CD4-positive, CD25-positive, alpha-beta regulatory T cell (primary cell): ENCODE results near the gene GPR68. TPM values are rescaled to one million over a fixed set of nuclear protein-coding genes. Genes with fewer than 3 reads are reported as not detected.

Experiments
- ATAC-seq, 2 donors: fragments of 150-1000 bp; cut with Tn5 transposase; one replicate each; pipeline ENCODE4 v1.10.0; 2021; ENCODE audit warnings: low read depth in 2 of 2, moderate number of reproducible peaks in 2 of 2, moderate library complexity in 1 of 2
- DNase-seq, 3 donors: peaks; one replicate each; pipeline versions ENCODE4 v3.0.0 to v3.0.0-alpha.2; 2012 to 2022; ENCODE audit warnings: mixed read lengths in 1 of 3
- H3K27ac ChIP-seq: one replicate; pipeline ENCODE4 v1.7.0; 2013; ENCODE audit warnings: mild to moderate bottlenecking, low read length; ENCODE audit not compliant: insufficient read depth, poor library complexity, severe bottlenecking
- H3K27me3 ChIP-seq: one replicate; pipeline ENCODE4 v1.7.0; 2013; ENCODE audit warnings: low read length; ENCODE audit not compliant: control insufficient read depth, insufficient read depth
- H3K36me3 ChIP-seq: one replicate; pipeline ENCODE4 v1.7.0; 2013; ENCODE audit warnings: mild to moderate bottlenecking, low read length, moderate library complexity; ENCODE audit not compliant: control insufficient read depth, insufficient read depth
- H3K4me1 ChIP-seq: 2 replicates; pipeline ENCODE4 v1.7.0; 2013; ENCODE audit warnings: mild to moderate bottlenecking, low read length; ENCODE audit not compliant: insufficient read depth, control insufficient read depth, poor library complexity, severe bottlenecking
- H3K4me3 ChIP-seq: one replicate; pipeline ENCODE4 v1.7.0; 2013; ENCODE audit warnings: low read depth, mild to moderate bottlenecking, low read length, moderate library complexity
- H3K9me3 ChIP-seq, 2 experiments: 1 replicate in 1 of 2; 2 replicates in 1 of 2; pipeline ENCODE4 v1.7.0; 2013; ENCODE audit warnings: low read length in 2 of 2, mild to moderate bottlenecking in 1 of 2, moderate library complexity in 1 of 2; ENCODE audit not compliant: control insufficient read depth in 2 of 2
- H3K27ac Mint-ChIP-seq, 3 donors: one replicate each; pipeline ENCODE4 v1.8.0; 2020 to 2022; ENCODE audit warnings: mild to moderate bottlenecking in 3 of 3, mixed read lengths in 3 of 3, moderate library complexity in 2 of 3
- H3K27me3 Mint-ChIP-seq: one replicate; pipeline ENCODE4 v1.8.0; 2022; ENCODE audit warnings: mild to moderate bottlenecking, mixed read lengths
- H3K36me3 Mint-ChIP-seq: one replicate; pipeline ENCODE4 v1.8.0; 2020; ENCODE audit warnings: mixed read lengths
- H3K4me1 Mint-ChIP-seq, 4 donors: one replicate each; pipeline ENCODE4 v1.8.0; 2020 to 2022; ENCODE audit warnings: mixed read lengths in 4 of 4, mild to moderate bottlenecking in 1 of 4
- H3K4me3 Mint-ChIP-seq, 4 donors: one replicate each; pipeline ENCODE4 v1.8.0; 2020 to 2022; ENCODE audit warnings: mild to moderate bottlenecking in 4 of 4, mixed read lengths in 4 of 4, moderate library complexity in 3 of 4
- H3K9me3 Mint-ChIP-seq, 7 donors: one replicate each; pipeline ENCODE4 v1.8.0; 2020 to 2022; ENCODE audit warnings: mixed read lengths in 7 of 7, mild to moderate bottlenecking in 3 of 7, moderate library complexity in 2 of 7
- polyA plus RNA-seq, 4 donors: library from polyadenylated mRNA; unstranded; fragments of 300-500 nt; fragmentation: Illumina TruSeq; gene quantifications; one replicate each; pipeline ENCODE4 v1.2.3, GENCODE V29; 2021
- total RNA-seq: library from RNA; stranded (reverse); gene quantifications from one replicate; pipeline ENCODE4 v1.2.3, GENCODE V29; 2022

The GPR68 gene, protein sequence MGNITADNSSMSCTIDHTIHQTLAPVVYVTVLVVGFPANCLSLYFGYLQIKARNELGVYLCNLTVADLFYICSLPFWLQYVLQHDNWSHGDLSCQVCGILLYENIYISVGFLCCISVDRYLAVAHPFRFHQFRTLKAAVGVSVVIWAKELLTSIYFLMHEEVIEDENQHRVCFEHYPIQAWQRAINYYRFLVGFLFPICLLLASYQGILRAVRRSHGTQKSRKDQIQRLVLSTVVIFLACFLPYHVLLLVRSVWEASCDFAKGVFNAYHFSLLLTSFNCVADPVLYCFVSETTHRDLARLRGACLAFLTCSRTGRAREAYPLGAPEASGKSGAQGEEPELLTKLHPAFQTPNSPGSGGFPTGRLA
- 18.8 TPM for total RNA-seq
- 10 to 100 TPM in 2 of 4 donors, 1 to 10 TPM in 2; 8.5 to 19.1 (median 11.0) TPM for polyA plus RNA-seq

DNA sequence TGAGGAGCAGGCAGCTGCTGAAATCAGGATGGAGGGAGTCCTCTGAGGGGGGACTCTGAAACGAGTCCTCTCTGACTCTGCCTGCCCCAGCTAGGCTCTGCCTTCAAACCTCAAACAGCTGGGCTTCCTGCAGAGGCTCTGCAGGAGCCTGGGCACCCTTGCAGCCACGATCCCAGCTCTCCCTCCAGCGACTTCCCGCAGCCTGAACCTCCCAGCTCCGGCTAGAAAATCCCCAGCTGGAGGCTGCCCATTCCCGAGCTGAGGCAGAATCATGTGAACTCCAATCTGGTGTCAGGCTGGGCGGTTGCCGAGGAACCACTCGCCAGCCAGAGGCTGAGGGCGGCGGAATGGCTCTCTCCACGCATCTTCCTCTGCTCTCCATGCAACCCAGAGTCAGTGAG, at the start of gene GPR68:
Gene GPR68 (minus strand): TSS at position 204 of the 401 bp plus-strand sequence. CDS start 9,654 bp downstream, outside the sequence.
- H3K27ac Mint-ChIP-seq = peak within 1 kb of the TSS; percentile 96 to 99 (median 99)
- ATAC-seq (no peak), DNase-seq (peak; percentile 29 to 70 (median 38))
- H3K4me1 Mint-ChIP-seq = peaks cover 17 to 97% (median 74%) of the 10 kb centered on the region in 4 donors
- Histone ChIP-seq H3K27me3 (no peaks in the 10 kb centered on the region), H3K4me3 (peak within 1 kb of the TSS; percentile 92), H3K4me1 (peaks cover 86% of the 10 kb centered on the region), H3K27ac (peak within 1 kb of the TSS; percentile 98), H3K9me3 (no peaks in the 10 kb centered on the region), H3K36me3 (peaks cover 2% of the 10 kb centered on the region)
- H3K9me3 Mint-ChIP-seq = peaks cover 0 to 9% (median 4%) of the 10 kb centered on the region in 7 donors
- peak within 1 kb of the TSS; percentile 90 to 100 (median 92) for H3K4me3 Mint-ChIP-seq
- H3K27me3 Mint-ChIP-seq = peaks cover 11% of the 10 kb centered on the region
- H3K36me3 Mint-ChIP-seq = peaks cover 14% of the 10 kb centered on the region

DNA sequence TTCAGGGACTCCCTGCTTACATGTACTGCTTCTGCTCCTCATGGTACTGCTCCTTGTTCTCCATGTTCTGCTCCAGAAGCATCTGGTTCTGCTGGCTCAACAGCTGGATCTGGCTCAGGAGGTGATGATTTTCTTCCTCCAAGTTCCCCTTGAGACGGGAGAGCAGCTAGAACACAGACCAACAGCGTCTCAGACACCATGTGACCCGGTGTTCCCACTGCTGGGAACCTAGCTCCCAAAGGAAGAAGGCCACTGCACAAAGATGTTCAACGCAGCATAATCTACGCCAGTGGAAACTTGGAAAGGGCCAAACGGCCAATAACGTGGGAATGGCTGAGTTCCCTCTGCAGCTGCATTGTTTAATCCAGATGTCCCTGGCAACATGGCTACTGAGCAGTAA, 49.6 kb upstream of the GPR68 start:
- Histone ChIP-seq H3K4me3 (no peak overlapping the region), H3K4me1 (no peaks in the 10 kb centered on the region), H3K27me3 (no peaks in the 10 kb centered on the region), H3K9me3 (no peaks in the 10 kb centered on the region), H3K27ac (peak overlapping the region; percentile 51), H3K36me3 (peaks cover 100% of the 10 kb centered on the region)
- ATAC-seq = no peak
- Mint-ChIP-seq H3K27ac (peak overlapping the region; percentile 73 to 88 (median 76)), H3K4me1 (peaks cover 0 to 6% (median 2%) of the 10 kb centered on the region in 4 donors), H3K36me3 (peaks cover 48% of the 10 kb centered on the region), H3K27me3 (no peaks in the 10 kb centered on the region), H3K9me3 (peaks cover 0 to 2% (median 0%) of the 10 kb centered on the region in 7 donors), H3K4me3 (no peak overlapping the region)
- DNase-seq = no peak

DNA sequence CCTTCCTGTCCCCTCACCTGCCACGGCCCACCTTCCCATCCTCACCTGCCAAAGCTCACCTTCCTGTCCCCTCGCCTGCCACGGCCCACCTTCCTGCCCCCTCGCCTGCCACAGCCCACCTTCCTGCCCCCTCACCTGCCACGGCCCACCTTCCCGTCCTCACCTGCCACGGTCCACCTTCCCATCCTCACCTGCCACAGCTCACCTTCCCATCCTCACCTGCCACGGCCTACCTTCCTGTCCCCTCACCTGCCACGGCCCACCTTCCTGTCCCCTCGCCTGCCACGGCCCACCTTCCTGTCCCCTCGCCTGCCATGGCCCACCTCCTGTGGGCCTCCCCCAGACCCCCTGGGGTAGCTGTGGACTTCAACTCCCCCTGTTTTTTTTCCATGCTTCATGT, 48.8 kb upstream of the GPR68 start:
- peaks cover 0 to 6% (median 1%) of the 10 kb centered on the region in 4 donors for H3K4me1 Mint-ChIP-seq

DNA sequence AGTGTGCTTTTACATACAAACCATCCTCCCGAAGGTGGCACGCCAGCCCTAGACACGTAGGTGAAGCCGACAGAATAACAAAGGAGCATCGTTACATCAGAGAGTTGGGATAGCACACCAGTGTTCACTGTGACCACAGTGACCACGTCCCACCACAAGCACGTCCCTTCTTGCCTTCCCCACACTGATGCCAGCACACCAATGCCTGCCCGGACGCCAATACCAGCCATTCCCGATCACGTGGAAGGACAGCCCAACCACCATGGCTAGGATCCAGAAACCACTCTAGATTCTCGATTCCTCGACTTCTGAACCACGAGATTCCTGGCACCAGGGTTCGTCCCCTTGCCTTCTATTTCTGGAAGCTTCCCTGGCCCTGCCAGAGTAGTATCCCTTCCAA, 48.0 kb upstream of the GPR68 start:
- H3K4me3 ChIP-seq = no peak overlapping the region
- Mint-ChIP-seq H3K27ac (peak overlapping the region in 2 of 3 donors; percentile 85 to 86), H3K9me3 (peaks cover 0 to 2% (median 0%) of the 10 kb centered on the region in 7 donors), H3K27me3 (no peaks in the 10 kb centered on the region), H3K36me3 (peaks cover 52% of the 10 kb centered on the region), H3K4me1 (peaks cover 0 to 6% (median 4%) of the 10 kb centered on the region in 4 donors), H3K4me3 (peak overlapping the region in 2 of 4 donors; percentile 13 to 46)
- H3K9me3 ChIP-seq = no peaks in the 10 kb centered on the region
- DNase-seq (no peak), ATAC-seq (no peak)
- H3K36me3 ChIP-seq = peaks cover 100% of the 10 kb centered on the region
- no peaks in the 10 kb centered on the region for H3K27me3 ChIP-seq
- no peak overlapping the region for H3K27ac ChIP-seq
- no peaks in the 10 kb centered on the region for H3K4me1 ChIP-seq

More for the DNA sequence above, 48.8 kb upstream of the GPR68 start:
- H3K27ac Mint-ChIP-seq = peak overlapping the region; percentile 76 to 86 (median 85)
- DNase-seq (no peak), ATAC-seq (no peak)
- no peak overlapping the region for H3K4me3 Mint-ChIP-seq
- Histone ChIP-seq H3K4me1 (no peaks in the 10 kb centered on the region), H3K27ac (peak overlapping the region; percentile 51), H3K9me3 (no peaks in the 10 kb centered on the region), H3K4me3 (no peak overlapping the region), H3K27me3 (no peaks in the 10 kb centered on the region), H3K36me3 (peaks cover 100% of the 10 kb centered on the region)
- H3K9me3 Mint-ChIP-seq = peaks cover 0 to 2% (median 0%) of the 10 kb centered on the region in 7 donors
- no peaks in the 10 kb centered on the region for H3K27me3 Mint-ChIP-seq
- peaks cover 46% of the 10 kb centered on the region for H3K36me3 Mint-ChIP-seq

DNA sequence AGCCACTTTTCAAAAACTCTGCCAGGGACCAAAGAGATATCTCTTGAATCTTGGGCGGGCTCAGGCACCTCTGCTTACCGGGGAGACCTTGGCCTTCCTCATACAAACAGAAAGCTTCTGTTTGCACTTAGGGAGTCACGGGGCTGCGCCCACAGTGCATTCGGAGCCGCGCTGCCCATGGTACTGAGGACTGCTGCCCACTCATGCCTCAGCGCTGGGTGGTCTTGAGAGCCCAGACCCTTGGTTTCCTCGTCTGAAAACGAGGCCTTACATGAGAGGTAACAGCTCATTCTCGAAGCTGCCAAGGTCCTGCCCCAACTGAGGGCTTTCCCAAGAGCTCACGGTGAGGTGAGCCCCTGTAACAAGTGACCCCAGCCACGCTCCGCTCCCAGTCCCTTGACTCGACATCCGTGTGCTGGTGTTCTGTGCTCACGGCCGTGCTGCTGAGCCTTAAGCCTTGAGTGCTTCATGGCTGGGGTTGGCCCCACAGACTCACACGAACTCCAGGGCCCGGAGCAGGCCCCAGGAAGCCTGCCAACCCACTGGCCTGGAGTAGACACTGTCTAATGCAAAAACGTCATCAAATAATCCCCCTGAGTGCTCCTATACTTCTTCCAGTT, 47.4 kb upstream of the GPR68 start:
- H3K36me3 Mint-ChIP-seq = peaks cover 52% of the 10 kb centered on the region
- Histone ChIP-seq H3K4me1 (no peaks in the 10 kb centered on the region), H3K27ac (no peak overlapping the region), H3K36me3 (peaks cover 100% of the 10 kb centered on the region), H3K9me3 (no peaks in the 10 kb centered on the region), H3K27me3 (no peaks in the 10 kb centered on the region), H3K4me3 (no peak overlapping the region)
- peaks cover 0 to 2% (median 0%) of the 10 kb centered on the region in 7 donors for H3K9me3 Mint-ChIP-seq
- ATAC-seq (no peak), DNase-seq (no peak)
- peak overlapping the region in 2 of 3 donors; percentile 85 to 86 for H3K27ac Mint-ChIP-seq
- no peak overlapping the region for H3K4me3 Mint-ChIP-seq
- no peaks in the 10 kb centered on the region for H3K27me3 Mint-ChIP-seq
- H3K4me1 Mint-ChIP-seq = peaks cover 0 to 10% (median 4%) of the 10 kb centered on the region in 4 donors

DNA sequence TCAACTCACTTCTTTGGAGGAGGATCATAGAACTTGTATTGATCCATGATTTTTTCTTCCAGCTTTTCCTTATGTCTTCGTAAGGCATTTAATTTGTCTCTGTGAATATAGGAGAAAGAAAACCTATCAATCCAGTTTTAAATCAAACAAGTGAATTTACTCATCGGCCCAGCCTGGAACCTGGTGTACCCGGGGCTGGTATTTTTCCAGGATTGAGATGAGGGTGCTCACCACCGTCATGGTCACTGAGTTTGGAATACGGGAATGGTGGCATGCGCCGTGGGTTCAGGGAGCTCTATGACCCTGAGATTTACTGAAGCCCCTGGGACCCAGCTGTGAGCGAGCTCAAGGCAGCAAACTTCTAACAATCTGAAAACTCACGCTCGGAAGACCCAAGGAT, 46.5 kb upstream of the GPR68 start:
- H3K9me3 Mint-ChIP-seq = peaks cover 0 to 2% (median 0%) of the 10 kb centered on the region in 7 donors
- peaks cover 54% of the 10 kb centered on the region for H3K36me3 Mint-ChIP-seq
- DNase-seq (no peak), ATAC-seq (no peak)
- no peaks in the 10 kb centered on the region for H3K27me3 Mint-ChIP-seq
- Histone ChIP-seq H3K4me3 (no peak overlapping the region), H3K27ac (no peak overlapping the region), H3K9me3 (no peaks in the 10 kb centered on the region), H3K36me3 (peaks cover 100% of the 10 kb centered on the region), H3K4me1 (peaks cover 4% of the 10 kb centered on the region), H3K27me3 (no peaks in the 10 kb centered on the region)
- H3K4me3 Mint-ChIP-seq = no peak overlapping the region
- peak overlapping the region in 1 of 3 donors; percentile 18 for H3K27ac Mint-ChIP-seq
- peaks cover 5 to 12% (median 9%) of the 10 kb centered on the region in 4 donors for H3K4me1 Mint-ChIP-seq

DNA sequence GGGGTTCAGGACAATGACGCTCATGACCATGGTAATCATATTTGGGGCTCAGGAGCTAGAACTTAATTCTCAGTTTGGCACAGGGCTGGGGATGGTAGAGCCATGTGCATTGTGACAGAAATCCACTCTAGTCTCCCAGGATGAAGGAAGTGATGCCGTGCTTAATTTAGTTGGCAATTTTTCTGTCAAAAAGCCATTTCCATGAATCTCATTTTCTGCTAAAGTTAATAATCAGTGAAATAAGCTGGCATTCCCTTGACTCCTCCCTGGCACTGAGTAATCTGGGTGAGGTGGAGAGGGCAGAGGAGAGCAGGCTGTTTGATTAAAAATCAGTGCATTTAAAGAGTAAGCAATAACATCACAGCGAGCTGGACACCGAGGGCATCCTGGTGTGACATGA, 45.0 kb upstream of the GPR68 start:
- ATAC-seq = no peak
- Histone ChIP-seq H3K36me3 (peaks cover 100% of the 10 kb centered on the region), H3K4me3 (no peak overlapping the region), H3K27ac (no peak overlapping the region), H3K9me3 (no peaks in the 10 kb centered on the region), H3K27me3 (no peaks in the 10 kb centered on the region), H3K4me1 (peaks cover 4% of the 10 kb centered on the region)
- Mint-ChIP-seq H3K27ac (peak overlapping the region in 2 of 3 donors; percentile 36 to 62), H3K4me3 (no peak overlapping the region), H3K9me3 (peaks cover 0 to 2% (median 0%) of the 10 kb centered on the region in 7 donors), H3K36me3 (peaks cover 68% of the 10 kb centered on the region), H3K27me3 (peaks cover 7% of the 10 kb centered on the region), H3K4me1 (peaks cover 7 to 19% (median 13%) of the 10 kb centered on the region in 4 donors)
- DNase-seq = no peak
